HG02610 (cell line): ENCODE measurements around the gene SIMC1.

Experiments
- ATAC-seq: cut with Tn5 transposase; IDR thresholded peaks from one replicate; pipeline ENCODE4 v1.9.1; 2021; ENCODE audit warnings: mild to moderate bottlenecking, moderate library complexity; ENCODE audit not compliant: unreplicated experiment

The SIMC1 gene

GRCh38 chr5:176361437-176362232, 123.4 kb downstream of the SIMC1 start, which contains the start of gene KIAA1191:
Gene KIAA1191, minus strand, starts transcription at chr5:176361764. Its CDS starts 2,256 bp downstream, at chr5:176359508.
- peak; percentile 83 for ATAC-seq

DNA sequence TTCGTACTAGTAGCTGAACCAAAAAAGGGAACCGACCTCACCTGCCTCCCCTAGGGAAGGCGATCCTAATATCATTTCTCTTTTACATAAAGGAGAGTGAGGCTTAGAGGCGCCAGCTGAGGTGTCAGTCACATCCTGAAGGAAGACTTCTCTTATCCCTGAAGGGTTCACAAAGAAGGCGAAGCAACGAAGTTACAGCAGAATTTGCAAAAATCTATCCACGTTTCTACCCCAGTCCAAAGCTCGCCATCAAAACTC, 123.9 kb downstream of the SIMC1 start:
- ATAC-seq = peak; percentile 7

GRCh38 chr5:176364765-176365350, 126.6 kb downstream of the SIMC1 start:
- no peak for ATAC-seq

DNA sequence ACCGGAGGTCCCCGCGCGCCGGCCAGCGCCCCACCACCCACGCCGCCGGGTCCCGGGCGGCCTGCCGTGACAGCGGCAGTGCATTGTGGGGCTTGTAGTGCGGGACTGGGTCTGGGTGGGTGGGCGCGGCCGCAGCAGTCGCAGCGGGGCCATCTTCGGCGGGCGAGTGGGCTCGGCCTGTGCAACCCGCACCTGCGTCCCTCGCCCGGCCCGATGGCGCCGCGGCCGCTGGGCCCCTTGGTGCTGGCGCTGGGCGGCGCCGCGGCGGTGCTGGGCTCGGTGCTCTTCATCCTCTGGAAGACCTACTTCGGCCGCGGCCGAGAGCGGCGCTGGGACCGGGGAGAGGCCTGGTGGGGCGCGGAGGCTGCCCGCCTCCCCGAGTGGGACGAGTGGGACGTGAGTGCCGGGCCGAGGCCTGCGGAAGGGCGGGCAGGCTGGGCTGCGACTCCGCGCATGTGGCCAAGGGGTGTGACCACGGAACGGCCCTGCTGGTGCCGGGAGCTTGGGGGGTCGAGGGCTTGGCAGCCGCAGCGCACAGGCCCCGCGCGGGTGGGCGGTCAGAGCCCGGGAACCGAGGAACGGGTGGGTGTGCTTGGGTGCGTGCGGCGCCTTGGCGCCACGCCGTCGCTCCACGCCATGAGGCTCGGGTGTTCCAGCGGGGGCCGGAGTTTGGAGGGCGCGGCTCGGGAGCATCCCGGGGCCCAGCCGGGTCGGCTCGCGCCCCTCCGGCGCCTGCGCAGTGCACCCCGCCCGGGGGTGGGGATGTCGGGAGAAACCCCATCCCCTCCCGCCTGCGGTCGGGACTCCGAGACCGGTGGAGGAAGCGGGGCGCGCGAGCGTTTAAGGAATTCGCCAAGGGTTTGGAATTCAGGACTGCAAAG, 127.4 kb downstream of the SIMC1 start, which contains the start of gene ARL10:
ARL10 (plus strand) TSS at position 137 of the 881 bp plus-strand sequence; CDS start at position 214, 77 bp downstream.
- peak; percentile 40 for ATAC-seq

GRCh38 chr5:176366232-176366894, 128.1 kb downstream of the SIMC1 start:
- ATAC-seq = no peak

DNA sequence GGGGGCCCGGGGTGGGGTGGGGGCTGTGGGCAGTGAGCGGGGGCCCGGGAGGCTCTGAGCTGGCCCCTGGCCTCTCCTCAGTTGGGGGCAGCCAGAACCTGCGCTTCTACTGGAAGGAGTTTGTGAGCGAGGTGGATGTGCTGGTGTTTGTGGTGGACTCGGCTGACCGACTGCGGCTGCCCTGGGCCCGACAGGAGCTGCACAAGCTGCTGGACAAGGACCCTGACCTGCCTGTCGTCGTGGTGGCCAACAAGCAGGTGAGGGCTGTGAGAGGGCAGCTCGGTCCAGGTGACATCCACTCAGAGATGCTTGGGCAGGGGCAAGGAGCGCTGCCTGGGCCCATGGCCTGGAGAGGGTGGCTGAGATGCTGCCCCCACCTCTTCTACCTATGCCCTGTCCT, 130.5 kb downstream of the SIMC1 start:
- ATAC-seq = no peak

DNA sequence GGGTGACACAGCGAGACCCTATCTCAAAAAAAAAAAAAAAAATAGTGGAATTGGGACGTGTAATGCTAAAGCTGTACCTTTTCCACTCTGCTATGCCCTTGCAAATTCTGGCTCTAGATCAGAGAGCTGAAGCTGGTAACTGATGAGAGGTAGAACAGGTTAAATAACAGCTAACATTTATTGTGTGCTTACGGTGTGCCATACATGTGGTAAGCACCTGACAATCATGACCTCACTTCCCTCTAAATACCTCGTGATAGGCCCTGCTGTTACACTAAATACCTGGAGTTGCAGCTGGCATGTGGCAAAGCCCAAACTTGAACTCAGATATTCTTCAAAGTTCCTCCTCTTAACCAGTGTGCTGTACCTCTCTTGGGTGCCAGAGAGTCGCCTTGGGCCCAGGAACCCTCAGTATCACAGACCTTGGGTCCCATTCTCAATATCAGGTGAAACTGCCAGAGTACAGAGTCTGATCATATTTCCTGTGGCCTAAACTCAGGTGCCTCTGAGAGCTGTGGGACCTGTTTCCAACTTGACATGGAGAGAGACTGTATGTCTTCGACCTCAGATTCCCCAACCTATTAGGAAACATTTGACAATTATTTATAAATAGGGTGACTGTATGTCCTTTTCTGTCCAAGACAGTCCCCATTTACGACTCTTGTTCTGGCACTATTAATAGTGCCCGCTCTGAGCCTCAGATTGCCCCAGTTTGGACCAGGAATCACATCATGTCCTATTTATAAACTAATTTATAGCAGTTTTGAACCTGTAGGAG, 131.9 kb downstream of the SIMC1 start:
- ATAC-seq = no peak

DNA sequence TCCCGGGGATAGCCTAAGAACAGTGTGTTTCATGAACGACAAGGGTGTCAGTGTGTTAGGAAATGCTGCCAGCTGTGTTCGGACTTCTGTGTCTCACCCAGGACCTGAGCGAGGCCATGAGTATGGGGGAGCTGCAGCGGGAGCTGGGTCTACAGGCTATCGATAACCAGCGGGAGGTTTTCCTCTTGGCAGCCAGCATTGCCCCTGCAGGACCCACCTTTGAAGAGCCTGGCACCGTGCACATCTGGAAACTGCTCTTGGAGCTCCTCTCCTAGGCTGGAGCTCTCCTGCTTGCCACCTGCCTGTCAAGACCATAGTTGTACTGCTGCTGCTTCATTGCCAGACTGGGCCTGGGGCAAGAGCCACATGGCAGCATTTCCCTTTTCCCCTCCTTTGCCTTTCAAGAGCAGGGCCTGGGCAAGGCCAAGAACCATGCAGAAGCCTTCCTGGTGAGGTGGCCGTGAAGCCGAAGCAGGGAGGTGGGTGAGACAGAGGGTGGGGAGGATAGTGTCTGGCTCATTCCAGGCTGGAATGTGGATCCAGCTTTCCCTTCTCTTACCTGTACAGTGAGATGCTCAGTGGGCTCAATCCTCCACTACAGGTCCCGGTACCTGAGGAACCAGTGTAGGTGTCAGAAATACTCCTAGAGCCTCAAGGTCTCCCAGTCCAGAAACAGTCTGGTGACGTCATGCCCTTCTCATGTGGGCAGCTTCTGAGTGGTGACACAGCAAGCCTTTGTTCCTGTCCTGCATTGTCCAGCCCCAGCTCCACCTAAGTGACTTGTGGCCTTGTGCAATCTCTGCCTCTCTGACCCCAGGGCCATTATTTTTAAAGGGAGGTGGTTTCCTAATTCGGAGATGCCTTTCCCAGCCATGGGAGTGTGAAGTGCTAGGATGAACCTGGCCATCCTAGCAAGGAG, 133.7 kb downstream of the SIMC1 start:
- ATAC-seq = no peak

- no peak for ATAC-seq
Observed at GRCh38 chr5:176373100-176373818, 135.0 kb downstream of the SIMC1 start.

DNA sequence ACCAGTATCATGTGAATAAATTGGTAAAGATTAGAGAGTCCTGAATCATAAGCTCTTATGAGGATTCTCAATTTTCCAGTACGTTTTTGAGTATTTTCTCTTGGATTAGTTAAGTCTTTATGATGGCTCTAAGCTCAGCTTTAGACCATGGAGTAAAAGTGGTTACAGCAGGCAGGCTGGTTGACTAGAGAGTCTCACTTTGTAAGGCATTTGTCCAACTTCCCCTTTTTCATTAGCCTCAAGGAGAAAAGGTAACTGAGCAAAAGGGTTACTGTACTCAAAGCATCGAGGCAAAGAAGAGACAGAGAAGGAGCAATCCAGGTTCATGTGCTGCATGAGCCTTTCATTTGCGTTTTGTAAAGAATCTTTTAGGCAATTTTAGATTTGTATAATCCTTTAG, 141.7 kb downstream of the SIMC1 start:
- ATAC-seq = no peak

GRCh38 chr5:176381423-176381822, 143.2 kb downstream of the SIMC1 start:
- no peak for ATAC-seq

DNA sequence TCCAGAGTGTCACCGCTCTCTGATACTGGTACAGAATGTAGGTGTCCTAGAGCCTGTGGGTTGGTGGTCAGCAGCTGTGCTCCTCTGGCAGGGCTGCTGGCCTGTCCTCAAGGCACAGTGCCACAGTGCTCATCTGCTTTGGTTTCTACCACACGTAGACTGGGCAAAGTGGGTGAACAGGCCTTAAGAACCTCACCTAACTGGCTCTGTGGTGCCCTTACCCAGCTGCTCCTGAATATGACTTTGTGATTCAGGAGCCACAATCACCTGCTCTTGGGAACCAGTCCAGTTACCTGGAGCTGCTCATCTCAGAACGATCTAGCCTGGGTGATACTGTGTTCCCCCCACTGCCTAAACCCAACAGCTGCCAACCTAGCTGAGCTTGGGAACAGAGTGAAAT, 143.8 kb downstream of the SIMC1 start:
- ATAC-seq = no peak

DNA sequence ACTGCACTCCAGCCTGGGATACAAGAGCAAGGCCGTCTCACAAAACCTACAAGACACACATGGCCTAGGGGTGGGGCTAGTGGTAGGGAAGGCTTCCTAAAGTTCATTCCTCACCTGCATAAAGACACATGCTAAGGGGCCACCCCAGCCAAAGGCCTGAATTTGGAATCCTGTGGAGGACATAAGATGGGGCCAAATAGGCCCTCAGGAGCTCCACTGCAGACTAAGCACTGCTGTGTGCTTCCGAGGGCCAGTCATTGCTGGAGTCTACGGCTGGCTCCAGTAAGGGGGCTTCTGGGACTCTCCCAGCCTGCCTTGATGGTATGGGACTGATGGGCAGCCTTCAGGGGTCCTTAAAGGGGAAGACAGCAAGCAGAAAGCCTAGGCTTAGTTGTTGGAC, 144.5 kb downstream of the SIMC1 start:
- ATAC-seq = no peak

- no peak for ATAC-seq
Observed at GRCh38 chr5:176383248-176383905, 145.2 kb downstream of the SIMC1 start.

GRCh38 chr5:176383961-176384360, 145.7 kb downstream of the SIMC1 start:
- no peak for ATAC-seq

DNA sequence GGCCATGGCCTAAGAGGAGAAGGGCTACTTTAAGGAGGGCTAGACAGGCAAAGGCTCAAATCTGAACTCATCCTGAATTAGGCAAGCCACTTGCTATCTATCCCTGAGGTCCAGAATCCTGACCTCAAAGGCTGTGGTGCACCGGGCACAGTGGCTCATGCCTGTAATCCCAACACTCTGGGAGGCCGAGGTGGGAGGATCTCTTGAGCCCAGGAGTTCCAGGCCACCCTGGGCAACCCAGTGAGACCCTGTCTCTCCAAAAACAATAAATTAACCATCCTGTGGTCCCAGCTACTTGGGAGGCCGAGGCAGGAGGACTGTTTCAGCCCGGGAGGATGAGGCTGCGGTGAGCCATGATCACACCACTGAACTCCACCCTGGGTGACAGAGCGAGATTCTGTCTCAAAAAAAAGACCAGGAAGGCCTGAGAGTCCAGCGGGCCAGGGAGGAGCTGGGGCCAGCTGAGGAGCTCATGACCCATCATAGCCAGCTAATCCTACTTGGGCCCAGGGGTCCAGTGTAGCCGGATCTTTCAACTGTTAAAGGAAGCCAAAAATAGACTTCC, 146.2 kb downstream of the SIMC1 start:
- no peak for ATAC-seq

DNA sequence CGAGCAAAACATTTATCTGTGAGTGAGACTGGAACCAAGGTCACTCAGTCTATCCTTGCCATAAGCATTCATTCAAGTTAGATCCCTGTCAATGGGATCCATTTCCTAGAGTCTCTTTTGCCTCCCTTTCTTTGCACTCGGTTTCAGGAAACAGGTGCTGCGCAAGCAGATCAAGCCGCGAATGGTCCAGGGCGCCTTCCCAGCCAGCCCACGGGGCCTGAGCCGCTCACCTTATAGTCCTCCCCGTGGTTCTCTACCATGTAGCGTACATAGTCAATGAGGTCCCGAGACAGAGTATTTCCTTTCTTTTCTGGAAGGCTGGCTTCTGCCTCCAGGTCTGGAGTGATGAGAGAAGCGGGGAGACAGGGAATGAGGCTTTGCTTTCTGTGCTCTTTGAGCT, 146.8 kb downstream of the SIMC1 start:
- ATAC-seq = no peak

- no peak for ATAC-seq
Observed at GRCh38 chr5:176386491-176386890, 148.3 kb downstream of the SIMC1 start.
